ENCODE data around the gene TSPOAP1. TPM values are rescaled to one million over a fixed set of nuclear protein-coding genes. Genes with fewer than 3 reads are reported as not detected.

TSPOAP1 gene
- total RNA-seq, 3 donors from 2014 or later = 2.6 to 42.1 (median 26.9) TPM

DNA sequence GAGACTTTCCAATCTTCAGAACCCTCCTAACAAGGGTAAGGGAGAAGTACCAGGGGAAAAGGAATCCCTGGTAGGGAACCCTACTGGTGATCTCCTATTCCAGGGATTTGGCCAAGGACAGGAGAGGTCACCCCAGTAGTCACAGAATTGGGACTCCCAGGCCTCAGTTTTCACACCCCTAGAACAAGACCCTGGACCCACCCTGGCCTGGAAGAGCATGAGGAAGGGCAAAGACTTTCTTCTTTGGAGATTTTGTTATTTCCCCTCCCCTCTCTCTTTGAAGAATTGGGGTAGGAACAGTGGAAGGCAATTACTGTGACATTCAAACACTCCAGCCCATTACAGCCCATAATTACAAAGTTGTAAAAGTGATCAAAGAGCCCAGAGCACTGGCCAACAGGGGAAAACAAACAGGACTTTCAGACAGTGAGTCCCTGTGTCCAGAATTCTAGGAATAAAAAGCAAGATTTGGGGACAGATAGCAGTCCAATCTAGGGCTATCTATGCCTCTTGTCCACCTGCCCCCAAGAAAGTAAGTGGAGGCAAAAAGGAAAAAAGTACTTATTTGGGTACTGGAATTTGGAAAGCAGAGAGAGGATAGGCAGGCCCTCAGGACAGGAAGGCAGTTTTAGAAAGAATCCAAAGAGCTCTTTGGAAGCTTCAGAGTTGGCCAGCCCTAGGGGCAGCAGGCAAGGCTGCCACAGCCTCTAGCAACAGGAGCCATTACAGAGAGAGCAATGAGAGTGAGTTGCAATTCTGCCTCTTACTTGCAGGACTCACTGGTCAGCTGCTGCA lies 36.8 kb upstream of the TSPOAP1 start:
- TF ChIP-seq, protein P1, sequence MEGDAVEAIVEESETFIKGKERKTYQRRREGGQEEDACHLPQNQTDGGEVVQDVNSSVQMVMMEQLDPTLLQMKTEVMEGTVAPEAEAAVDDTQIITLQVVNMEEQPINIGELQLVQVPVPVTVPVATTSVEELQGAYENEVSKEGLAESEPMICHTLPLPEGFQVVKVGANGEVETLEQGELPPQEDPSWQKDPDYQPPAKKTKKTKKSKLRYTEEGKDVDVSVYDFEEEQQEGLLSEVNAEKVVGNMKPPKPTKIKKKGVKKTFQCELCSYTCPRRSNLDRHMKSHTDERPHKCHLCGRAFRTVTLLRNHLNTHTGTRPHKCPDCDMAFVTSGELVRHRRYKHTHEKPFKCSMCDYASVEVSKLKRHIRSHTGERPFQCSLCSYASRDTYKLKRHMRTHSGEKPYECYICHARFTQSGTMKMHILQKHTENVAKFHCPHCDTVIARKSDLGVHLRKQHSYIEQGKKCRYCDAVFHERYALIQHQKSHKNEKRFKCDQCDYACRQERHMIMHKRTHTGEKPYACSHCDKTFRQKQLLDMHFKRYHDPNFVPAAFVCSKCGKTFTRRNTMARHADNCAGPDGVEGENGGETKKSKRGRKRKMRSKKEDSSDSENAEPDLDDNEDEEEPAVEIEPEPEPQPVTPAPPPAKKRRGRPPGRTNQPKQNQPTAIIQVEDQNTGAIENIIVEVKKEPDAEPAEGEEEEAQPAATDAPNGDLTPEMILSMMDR (IDR thresholded peaks at IDR 0.05) = no peak
- TF ChIP-seq POLR2A (IDR thresholded peaks at IDR 0.05) (no peak), POLR2AphosphoS5 (IDR thresholded peaks at IDR 0.05) (no peak)
- no peak for DNase-seq (ENCODE audit: low spot score in 2 of 2)
- intact Hi-C loops (cut with DNase I; ENCODE audit: low total_unique reads) = no loop called here

DNA sequence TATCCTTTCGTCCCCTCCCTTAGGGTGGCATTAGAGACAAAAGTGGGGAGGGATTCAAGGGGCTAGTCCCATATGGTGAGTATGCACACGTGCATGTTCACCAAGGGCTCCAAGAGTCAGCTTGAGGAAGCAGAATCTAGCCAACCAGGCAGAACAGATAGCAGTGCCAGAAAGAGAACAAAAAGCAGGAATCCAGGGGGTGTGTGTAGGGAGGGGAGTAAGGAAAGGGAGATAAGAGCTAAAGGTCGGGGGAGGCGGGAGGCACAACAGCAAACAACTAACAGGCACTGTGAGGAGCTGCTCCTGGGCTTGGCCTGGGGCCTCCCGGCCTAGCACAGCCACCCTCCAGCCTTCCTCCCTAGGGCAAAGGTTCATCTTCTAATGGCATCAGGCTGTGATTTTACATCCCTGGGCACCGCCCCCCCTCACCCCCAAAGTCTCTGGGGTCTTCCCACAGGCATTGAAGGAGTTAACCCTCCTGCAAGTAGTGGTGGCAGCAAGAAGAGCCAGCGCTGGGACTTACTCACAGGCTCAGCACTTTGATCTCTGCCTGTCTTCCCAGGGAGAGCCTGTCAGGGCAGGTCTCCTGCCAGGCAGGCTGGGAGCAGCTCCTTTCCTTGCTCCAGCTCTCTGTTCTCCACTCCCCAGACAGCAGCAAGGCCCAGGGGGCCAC lies 35.8 kb upstream of the TSPOAP1 start:
- intact Hi-C loops (cut with DNase I; ENCODE audit: low total_unique reads) = no loop called here
- H3K4me1 ChIP-seq = no peaks in the 10 kb centered on the region
- no peak overlapping the region for H3K4me3 ChIP-seq
- H3K27me3 ChIP-seq = no peaks in the 10 kb centered on the region
- DNase-seq (ENCODE audit: low spot score in 2 of 2) = no peak
- no peaks in the 10 kb centered on the region for H3K9me3 ChIP-seq
- H3K27ac ChIP-seq = peak overlapping the region in 1 of 2 donors; percentile 40
- TF ChIP-seq POLR2AphosphoS5 (IDR thresholded peaks at IDR 0.05) (no peak), POLR2A (IDR thresholded peaks at IDR 0.05) (no peak)
- TF ChIP-seq, protein P1 (IDR thresholded peaks at IDR 0.05) = no peak
- no peaks in the 10 kb centered on the region for H3K36me3 ChIP-seq

More for the DNA sequence above, 36.8 kb upstream of the TSPOAP1 start:
- Histone ChIP-seq H3K9me3 (no peaks in the 10 kb centered on the region), H3K4me3 (no peak overlapping the region), H3K4me1 (no peaks in the 10 kb centered on the region), H3K36me3 (no peaks in the 10 kb centered on the region), H3K27me3 (no peaks in the 10 kb centered on the region), H3K27ac (no peak overlapping the region)

DNA sequence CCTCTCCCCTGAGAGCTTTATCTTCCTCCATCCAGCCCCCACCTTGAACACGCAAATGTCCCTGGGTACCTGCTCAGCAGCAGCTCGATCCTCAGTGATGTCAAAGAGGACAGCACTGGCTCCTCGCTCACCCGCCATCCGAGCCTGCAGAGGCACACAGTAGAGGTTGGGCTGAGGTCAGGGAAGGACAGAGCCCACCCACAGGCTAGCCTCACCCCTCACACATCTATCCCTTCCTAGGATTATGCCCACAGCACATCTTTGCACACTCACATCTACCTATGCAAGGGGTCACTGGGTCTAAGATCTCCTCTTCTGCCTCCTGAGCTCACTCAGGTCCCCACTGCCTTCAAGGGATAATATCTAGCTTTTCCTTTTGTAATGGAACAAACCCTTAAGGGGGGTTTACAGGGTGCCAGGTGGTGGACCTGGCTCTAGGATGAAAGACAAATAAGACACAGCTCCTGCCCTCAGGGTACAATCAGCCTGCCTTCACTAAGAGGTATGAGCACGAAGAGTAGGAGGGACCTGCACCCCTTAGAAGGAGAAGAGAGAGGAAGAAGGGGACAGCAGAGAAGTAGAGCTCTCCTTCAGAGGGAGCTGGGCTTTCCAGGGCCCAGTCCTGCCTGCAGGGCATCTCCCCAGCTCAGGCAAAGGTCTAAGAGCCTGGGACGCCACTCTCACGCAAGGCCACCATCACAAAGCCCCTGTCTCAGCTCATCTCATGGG lies 35.0 kb upstream of the TSPOAP1 start:
- TF ChIP-seq, protein P1 (IDR thresholded peaks at IDR 0.05) = no peak
- TF ChIP-seq POLR2A (IDR thresholded peaks at IDR 0.05) = no peak
- TF ChIP-seq POLR2AphosphoS5 (IDR thresholded peaks at IDR 0.05) = no peak
- intact Hi-C loops (cut with DNase I; ENCODE audit: low total_unique reads) = no loop called here
- Histone ChIP-seq H3K9me3 (no peaks in the 10 kb centered on the region), H3K36me3 (no peaks in the 10 kb centered on the region), H3K27me3 (no peaks in the 10 kb centered on the region), H3K27ac (no peak overlapping the region), H3K4me3 (no peak overlapping the region), H3K4me1 (no peaks in the 10 kb centered on the region)
- no peak for DNase-seq (ENCODE audit: low spot score in 2 of 2)

DNA sequence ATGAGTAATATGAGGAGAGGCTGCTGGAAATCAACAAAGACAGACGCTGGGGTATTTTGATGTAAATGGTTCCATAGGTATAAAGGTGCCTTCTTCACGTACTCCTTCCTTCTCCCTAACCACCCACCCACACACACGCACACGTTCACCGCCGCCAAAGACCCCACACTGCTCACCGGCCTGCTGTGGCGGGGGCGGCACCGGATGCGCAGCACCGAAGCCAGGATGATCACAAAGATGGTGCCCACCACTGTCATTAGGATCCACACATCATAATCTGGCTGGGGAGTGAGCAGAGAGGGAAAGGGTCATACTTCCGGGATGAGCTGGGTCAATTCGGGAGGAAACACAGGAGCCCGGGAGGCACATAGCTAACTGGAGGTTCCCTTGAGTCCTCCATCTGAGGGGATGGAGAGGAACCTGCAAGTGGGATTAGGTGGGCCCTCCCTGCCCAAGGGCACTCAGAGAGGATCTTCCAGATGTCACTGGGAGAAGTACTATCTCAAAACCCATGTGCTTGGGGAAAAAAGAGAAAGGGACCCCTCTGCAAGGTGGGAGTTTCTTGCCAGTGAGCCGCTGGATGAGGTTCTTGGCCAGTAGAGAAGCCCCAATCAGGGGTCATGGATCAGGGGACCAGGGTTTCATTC lies 33.9 kb upstream of the TSPOAP1 start:
- no peaks in the 10 kb centered on the region for H3K4me1 ChIP-seq
- DNase-seq (ENCODE audit: low spot score in 2 of 2) = no peak
- TF ChIP-seq POLR2A (IDR thresholded peaks at IDR 0.05) = no peak
- TF ChIP-seq POLR2AphosphoS5 (IDR thresholded peaks at IDR 0.05) = no peak
- TF ChIP-seq, protein P1 (IDR thresholded peaks at IDR 0.05) = no peak
- intact Hi-C loops (cut with DNase I; ENCODE audit: low total_unique reads) = loop anchor here (1.0 kb wide), 1 partner anchor 45 kb away; no protein-coding TSS in a partner anchor
- H3K36me3 ChIP-seq = no peaks in the 10 kb centered on the region
- no peaks in the 10 kb centered on the region for H3K27me3 ChIP-seq
- no peak overlapping the region for H3K27ac ChIP-seq
- H3K9me3 ChIP-seq = no peaks in the 10 kb centered on the region
- H3K4me3 ChIP-seq = no peak overlapping the region
